ENCODE results near the gene FAM151B. TPM values are rescaled to one million over a fixed set of nuclear protein-coding genes. Genes with fewer than 3 reads are reported as not detected.
"Not testable (repeated sequence)": the region's sequence is repeated elsewhere in the genome, so short reads cannot be mapped to it uniquely, and the experiment has no call there.

Gene FAM151B
- total and polyA plus RNA-seq, 2 donors (not counting 1 experiment from before 2014, with no cell fraction given): 1.1 TPM; not detected in 1

GRCh38 chr5:80579050-80579449 lies 91.2 kb downstream of the FAM151B start:
- Histone ChIP-seq H4K20me1 (ENCODE audit: control insufficient read depth, insufficient read depth, low read length, poor library complexity, severe bottlenecking) (no peaks in the 10 kb centered on the region), H3K4me2 (replicated peaks; ENCODE audit: low read depth, low read length, poor library complexity, severe bottlenecking) (no peak overlapping the region), H3K4me1 (ENCODE audit: control insufficient read depth in 2 of 2, insufficient read depth in 2 of 2, low read length in 2 of 2) (no peaks in the 10 kb centered on the region), H3K79me2 (ENCODE audit: control insufficient read depth, insufficient read depth, low read length) (no peaks in the 10 kb centered on the region), H3K36me3 (replicated peaks in 1 of 2; ENCODE audit: control extremely low read depth in 1 of 2, control insufficient read depth in 1 of 2, extremely low read depth in 1 of 2, insufficient read depth in 2 of 2, low read length in 1 of 2) (no peaks in the 10 kb centered on the region), H3K27me3 (replicated peaks in 1 of 4; ENCODE audit: control extremely low read depth in 1 of 4, control insufficient read depth in 3 of 4, insufficient read depth in 4 of 4, low read length in 3 of 4) (peaks cover 0 to 4% (median 1%) of the 10 kb centered on the region in 4 experiments), H3K9me3 (ENCODE audit: control extremely low read depth in 1 of 3, control insufficient read depth in 2 of 3, insufficient read depth in 1 of 3, low read length in 2 of 3) (no peaks in the 10 kb centered on the region), H3K27ac (ENCODE audit: low read length in 2 of 2) (no peak overlapping the region), H2AFZ (ENCODE audit: insufficient read depth, low read depth, low read length, poor library complexity, severe bottlenecking) (no peak overlapping the region), H3K9ac (ENCODE audit: low read length) (no peak overlapping the region), H3K4me3 (ENCODE audit: control extremely low read depth in 1 of 5, extremely low read depth in 1 of 5, insufficient read depth in 1 of 5, low read depth in 2 of 5, low read length in 4 of 5) (no peak overlapping the region)
- ChIA-PET POLR2A (no interaction called here), CTCF (no interaction called here)
- Mint-ChIP-seq H3K9me3 (ENCODE audit: insufficient read depth) (peaks cover 4% of the 10 kb centered on the region), H3K4me1 (no peaks in the 10 kb centered on the region), H3K27me3 (peaks cover 22% of the 10 kb centered on the region), H3K4me3 (no peak overlapping the region), H3K27ac (no peak overlapping the region)
- ATAC-seq (ENCODE audit: low read depth) (no peak), DNase-seq (no peak)
- 97% methylated on average over 2 of the region's 2 CpGs for WGBS (ENCODE audit: insufficient coverage)
- no peak for TF ChIP-seq EZH2 (IDR thresholded peaks at IDR 0.05; ENCODE audit: borderline replicate concordance, insufficient read depth, low read depth, low read length, poor library complexity, severe bottlenecking)
- TF ChIP-seq, protein P1, sequence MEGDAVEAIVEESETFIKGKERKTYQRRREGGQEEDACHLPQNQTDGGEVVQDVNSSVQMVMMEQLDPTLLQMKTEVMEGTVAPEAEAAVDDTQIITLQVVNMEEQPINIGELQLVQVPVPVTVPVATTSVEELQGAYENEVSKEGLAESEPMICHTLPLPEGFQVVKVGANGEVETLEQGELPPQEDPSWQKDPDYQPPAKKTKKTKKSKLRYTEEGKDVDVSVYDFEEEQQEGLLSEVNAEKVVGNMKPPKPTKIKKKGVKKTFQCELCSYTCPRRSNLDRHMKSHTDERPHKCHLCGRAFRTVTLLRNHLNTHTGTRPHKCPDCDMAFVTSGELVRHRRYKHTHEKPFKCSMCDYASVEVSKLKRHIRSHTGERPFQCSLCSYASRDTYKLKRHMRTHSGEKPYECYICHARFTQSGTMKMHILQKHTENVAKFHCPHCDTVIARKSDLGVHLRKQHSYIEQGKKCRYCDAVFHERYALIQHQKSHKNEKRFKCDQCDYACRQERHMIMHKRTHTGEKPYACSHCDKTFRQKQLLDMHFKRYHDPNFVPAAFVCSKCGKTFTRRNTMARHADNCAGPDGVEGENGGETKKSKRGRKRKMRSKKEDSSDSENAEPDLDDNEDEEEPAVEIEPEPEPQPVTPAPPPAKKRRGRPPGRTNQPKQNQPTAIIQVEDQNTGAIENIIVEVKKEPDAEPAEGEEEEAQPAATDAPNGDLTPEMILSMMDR (IDR thresholded peaks at IDR 0.05): no peak
- intact Hi-C loops (cut with micrococcal nuclease): no loop called here

GRCh38 chr5:80580291-80580690 lies 92.4 kb downstream of the FAM151B start:
- WGBS (ENCODE audit: insufficient coverage): no CpG with 5 or more reads among the region's 3 CpGs
- CTCF ChIA-PET; H3K79me2 ChIP-seq (ENCODE audit: control insufficient read depth, insufficient read depth, low read length); H3K27me3 ChIP-seq (replicated peaks in 1 of 4; ENCODE audit: control extremely low read depth in 1 of 4, control insufficient read depth in 3 of 4, insufficient read depth in 4 of 4, low read length in 3 of 4); POLR2A ChIA-PET; H3K9me3 Mint-ChIP-seq (ENCODE audit: insufficient read depth); H3K9ac ChIP-seq (ENCODE audit: low read length); H2AFZ ChIP-seq (ENCODE audit: insufficient read depth, low read depth, low read length, poor library complexity, severe bottlenecking); H3K27ac Mint-ChIP-seq; H3K4me1 ChIP-seq (ENCODE audit: control insufficient read depth in 2 of 2, insufficient read depth in 2 of 2, low read length in 2 of 2); H3K36me3 ChIP-seq (replicated peaks in 1 of 2; ENCODE audit: control extremely low read depth in 1 of 2, control insufficient read depth in 1 of 2, extremely low read depth in 1 of 2, insufficient read depth in 2 of 2, low read length in 1 of 2); ATAC-seq (ENCODE audit: low read depth); DNase-seq; H3K4me3 Mint-ChIP-seq; intact Hi-C loops (cut with micrococcal nuclease); H3K27ac ChIP-seq (ENCODE audit: low read length in 2 of 2); H3K9me3 ChIP-seq (ENCODE audit: control extremely low read depth in 1 of 3, control insufficient read depth in 2 of 3, insufficient read depth in 1 of 3, low read length in 2 of 3); H3K4me2 ChIP-seq (replicated peaks; ENCODE audit: low read depth, low read length, poor library complexity, severe bottlenecking); H3K4me1 Mint-ChIP-seq; H3K4me3 ChIP-seq (ENCODE audit: control extremely low read depth in 1 of 5, extremely low read depth in 1 of 5, insufficient read depth in 1 of 5, low read depth in 2 of 5, low read length in 4 of 5); H4K20me1 ChIP-seq (ENCODE audit: control insufficient read depth, insufficient read depth, low read length, poor library complexity, severe bottlenecking): not testable (repeated sequence)
- H3K27me3 Mint-ChIP-seq: peaks cover 13% of the 10 kb centered on the region
